Astrocyte of the cerebellum (primary cell): ENCODE results near the gene ICE2.

Experiments used
- DNase-seq: peaks from one replicate; pipeline ENCODE4 v3.0.0-alpha.2; 2011; ENCODE audit warnings: low read depth
- H3K4me3 ChIP-seq: 2 replicates; pipeline ENCODE4 v1.5.1; 2011; ENCODE audit warnings: mild to moderate bottlenecking, low read depth, low read length, moderate library complexity
- in situ Hi-C: cut with HindIII; loops from 2 replicates; pipeline ENCODE4 v1.10.0; 2017; ENCODE audit warnings: low sequenced_read_pairs
- TF ChIP-seq, protein P1 (sequence below): IDR thresholded peaks from 2 replicates; pipeline ENCODE4 v1.5.1; 2012; ENCODE audit warnings: low read length, low read depth, moderate library complexity, mild to moderate bottlenecking; ENCODE audit errors: missing control alignments

ICE2 gene

GRCh38 chr15:60371175-60372051 lies 107.5 kb downstream of the ICE2 start:
- DNase-seq, result peak; percentile 100
- H3K4me3 ChIP-seq, result no peak overlapping the region
- TF ChIP-seq, protein P1, sequence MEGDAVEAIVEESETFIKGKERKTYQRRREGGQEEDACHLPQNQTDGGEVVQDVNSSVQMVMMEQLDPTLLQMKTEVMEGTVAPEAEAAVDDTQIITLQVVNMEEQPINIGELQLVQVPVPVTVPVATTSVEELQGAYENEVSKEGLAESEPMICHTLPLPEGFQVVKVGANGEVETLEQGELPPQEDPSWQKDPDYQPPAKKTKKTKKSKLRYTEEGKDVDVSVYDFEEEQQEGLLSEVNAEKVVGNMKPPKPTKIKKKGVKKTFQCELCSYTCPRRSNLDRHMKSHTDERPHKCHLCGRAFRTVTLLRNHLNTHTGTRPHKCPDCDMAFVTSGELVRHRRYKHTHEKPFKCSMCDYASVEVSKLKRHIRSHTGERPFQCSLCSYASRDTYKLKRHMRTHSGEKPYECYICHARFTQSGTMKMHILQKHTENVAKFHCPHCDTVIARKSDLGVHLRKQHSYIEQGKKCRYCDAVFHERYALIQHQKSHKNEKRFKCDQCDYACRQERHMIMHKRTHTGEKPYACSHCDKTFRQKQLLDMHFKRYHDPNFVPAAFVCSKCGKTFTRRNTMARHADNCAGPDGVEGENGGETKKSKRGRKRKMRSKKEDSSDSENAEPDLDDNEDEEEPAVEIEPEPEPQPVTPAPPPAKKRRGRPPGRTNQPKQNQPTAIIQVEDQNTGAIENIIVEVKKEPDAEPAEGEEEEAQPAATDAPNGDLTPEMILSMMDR, result no peak
- in situ Hi-C loops, result no loop called here

GRCh38 chr15:60370869-60371136 lies 108.1 kb downstream of the ICE2 start:
- DNase-seq, result no peak
- in situ Hi-C loops, result no loop called here
- TF ChIP-seq, protein P1, result no peak
- no peak overlapping the region for H3K4me3 ChIP-seq

- TF ChIP-seq, protein P1, result no peak
- in situ Hi-C loops, result no loop called here
- DNase-seq, result no peak
- no peak overlapping the region for H3K4me3 ChIP-seq
Observed at GRCh38 chr15:60370105-60370868, 108.7 kb downstream of the ICE2 start.

DNA sequence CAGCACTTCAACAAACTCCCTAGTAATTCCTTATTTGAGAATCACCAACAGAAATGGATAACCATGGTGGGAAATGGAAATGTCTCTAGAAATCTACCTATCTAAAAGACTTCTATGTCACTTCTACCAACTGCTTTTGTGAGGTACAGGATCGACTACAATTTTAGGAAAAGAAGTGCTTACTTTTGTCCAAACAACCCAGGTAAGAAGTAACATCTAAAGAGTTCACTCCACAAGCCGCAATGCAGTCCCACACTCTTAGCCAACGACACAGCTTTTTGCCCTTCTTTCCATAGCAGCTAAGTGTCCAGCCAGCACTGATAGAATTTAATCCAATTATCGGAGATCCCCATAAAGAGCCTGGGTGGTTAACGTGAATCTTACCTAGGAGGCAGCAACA lies 109.2 kb downstream of the ICE2 start:
- TF ChIP-seq, protein P1, result no peak
- in situ Hi-C loops, result no loop called here

More for the DNA sequence above, 109.2 kb downstream of the ICE2 start:
- no peak for DNase-seq
- H3K4me3 ChIP-seq, result no peak overlapping the region
